SK-N-SH treated with all-trans-retinoic acid at 6 μM for 48 hours (cell line): ENCODE measurements around the gene VAC14.

ENCODE experiments used
- CREB5 ChIP-seq: fragments of 250-450 bp; sonication (Bioruptor Pico); IDR thresholded peaks from 2 replicates; pipeline ENCODE4 v1.5.1; 2020; ENCODE audit warnings: low read depth, mild to moderate bottlenecking, moderate library complexity
- CSDC2 ChIP-seq: fragments of 250-450 bp; sonication (Bioruptor Pico); IDR thresholded peaks from 2 replicates; pipeline ENCODE4 v1.5.0; 2020; ENCODE audit warnings: mild to moderate bottlenecking, moderate library complexity
- GLIS3 ChIP-seq: fragments of 250-450 bp; sonication (Bioruptor Pico); IDR thresholded peaks from 2 replicates; pipeline ENCODE4 v1.5.0; 2020; ENCODE audit warnings: mild to moderate bottlenecking, moderate library complexity
- ISL1 ChIP-seq: fragments of 250-450 bp; sonication (Bioruptor Pico); IDR thresholded peaks from 2 replicates; pipeline ENCODE4 v2.1.2; 2022; ENCODE audit warnings: mild to moderate bottlenecking, moderate library complexity
- OSR1 ChIP-seq: fragments of 250-450 bp; sonication (Bioruptor Pico); IDR thresholded peaks from 2 replicates; pipeline ENCODE4 v1.8.0; 2022; ENCODE audit warnings: moderate library complexity, mild to moderate bottlenecking, inconsistent platforms
- PATZ1 ChIP-seq: fragments of 250-450 bp; sonication (Bioruptor Pico); IDR thresholded peaks from 2 replicates; pipeline ENCODE4 v1.8.0; 2020; ENCODE audit warnings: mild to moderate bottlenecking, moderate library complexity, borderline replicate concordance
- POU6F1 ChIP-seq: fragments of 250-450 bp; sonication (Bioruptor Pico); IDR thresholded peaks from 2 replicates; pipeline ENCODE4 v1.8.0; 2021; ENCODE audit warnings: low read depth, mild to moderate bottlenecking, moderate library complexity, borderline replicate concordance
- PPARA ChIP-seq: fragments of 250-450 bp; sonication (Bioruptor Pico); IDR thresholded peaks from 2 replicates; pipeline ENCODE4 v1.5.0; 2020; ENCODE audit warnings: mild to moderate bottlenecking, borderline replicate concordance
- ZFP30 ChIP-seq: fragments of 450-650 bp; formaldehyde crosslinking; IDR thresholded peaks from 2 replicates; pipeline ENCODE4 v1.5.0; 2022; ENCODE audit warnings: mild to moderate bottlenecking, moderate library complexity
- ZNF565 ChIP-seq: fragments of 450-650 bp; formaldehyde crosslinking; conservative IDR thresholded peaks from 2 replicates; pipeline ENCODE4 v1.5.0; 2020; ENCODE audit warnings: low read depth, mild to moderate bottlenecking, moderate library complexity

DNA sequence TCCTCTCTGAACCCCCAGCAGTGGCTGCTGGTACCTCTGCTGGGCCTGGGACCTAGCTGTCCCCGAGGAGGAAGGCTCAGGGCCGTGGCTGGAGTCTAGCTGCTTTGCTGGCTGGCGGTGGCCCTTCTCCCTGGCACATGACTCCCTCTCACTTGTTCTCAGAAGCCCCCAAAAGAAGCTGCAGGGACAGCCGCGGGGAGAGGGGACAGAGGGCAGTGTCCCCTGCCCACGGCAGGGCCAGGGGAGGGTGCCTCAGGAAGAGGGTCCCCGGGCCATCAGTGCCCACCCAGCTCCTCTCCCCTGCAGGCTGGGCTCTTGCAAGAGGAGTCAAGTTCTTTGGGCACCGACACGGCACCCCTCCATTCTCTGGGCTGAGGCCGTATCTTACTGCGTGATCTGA, 46.6 kb downstream of the VAC14 start:
- TF ChIP-seq ZFP30 (CRISPR knock-in tag) = no peak
- TF ChIP-seq ZNF565 (CRISPR knock-in tag) = no peak
- TF ChIP-seq PATZ1 (CRISPR knock-in tag) = no peak
- TF ChIP-seq CSDC2 (CRISPR knock-in tag) = no peak
- TF ChIP-seq CREB5 (CRISPR knock-in tag) = no peak
- TF ChIP-seq POU6F1 (CRISPR knock-in tag) = no peak
- TF ChIP-seq ISL1 (CRISPR knock-in tag) = no peak
- no peak for TF ChIP-seq PPARA
- no peak for TF ChIP-seq GLIS3 (CRISPR knock-in tag)
- no peak for TF ChIP-seq OSR1 (CRISPR knock-in tag)
